Stromal cell of bone marrow (primary cell): Measurements from ENCODE around the gene D2HGDH.

Experiments
- DNase-seq: peaks from one replicate; pipeline ENCODE4 v3.0.0-alpha.2; 2012; ENCODE audit warnings: low read depth

D2HGDH gene

DNA sequence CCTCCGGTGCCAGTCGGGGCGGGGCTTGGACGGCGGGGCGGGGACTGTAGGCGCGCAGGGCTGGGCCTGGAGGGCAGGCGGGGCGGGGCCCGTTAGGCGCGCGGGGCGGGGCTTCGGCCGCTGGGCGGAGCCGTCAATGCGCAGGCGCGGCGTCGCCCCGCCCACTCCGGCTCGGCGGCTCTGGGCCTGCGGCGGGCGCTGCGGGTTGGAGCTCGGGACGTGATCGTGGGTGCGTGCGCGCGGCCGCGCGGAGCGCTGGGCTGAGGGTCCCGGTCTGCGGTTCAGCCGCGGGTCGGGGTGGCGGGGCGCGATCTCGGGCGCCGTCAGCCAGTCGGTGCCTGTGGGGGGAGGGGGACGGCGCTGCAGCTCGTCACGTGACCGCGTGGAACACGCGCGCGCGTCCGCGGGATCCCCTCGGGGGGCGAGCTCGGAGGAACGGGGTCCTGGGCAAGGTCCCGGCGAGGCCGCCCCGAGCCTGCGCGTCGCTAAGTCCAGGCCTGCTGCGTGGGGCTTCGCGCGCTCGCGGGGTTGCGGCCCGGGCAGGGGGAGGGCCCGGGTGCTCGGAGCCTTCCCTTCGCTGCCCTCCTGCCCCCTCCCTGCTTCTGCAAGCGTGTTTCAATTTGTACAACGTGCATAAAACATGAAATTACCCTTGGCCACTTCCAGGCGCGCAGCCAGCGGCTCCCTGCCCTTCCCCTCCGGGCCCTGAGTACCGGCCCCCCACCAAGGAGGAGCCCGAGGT is at the start of gene D2HGDH:
Gene D2HGDH, plus strand, starts transcription at position 164 of the 742 bp plus-strand sequence. CDS start 595 bp downstream, outside the sequence.
- DNase-seq = peak; percentile 66

DNA sequence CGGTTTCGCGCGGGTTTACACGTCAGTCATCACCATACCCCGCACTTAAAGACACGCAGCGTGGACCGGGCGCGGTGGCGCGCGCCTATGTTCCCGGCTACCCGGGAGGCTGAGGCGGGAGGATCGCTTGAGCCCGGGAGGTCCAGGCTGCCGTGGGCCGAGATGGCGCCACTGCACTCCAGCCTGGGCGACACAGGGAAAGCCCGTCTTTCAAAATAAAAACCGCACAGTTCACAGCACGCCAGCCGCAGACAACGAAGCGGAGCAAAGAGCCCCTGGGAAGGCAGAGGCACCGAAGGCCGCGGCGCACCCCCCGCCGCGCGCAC is 48.1 kb upstream of the D2HGDH start:
- no peak for DNase-seq

DNA sequence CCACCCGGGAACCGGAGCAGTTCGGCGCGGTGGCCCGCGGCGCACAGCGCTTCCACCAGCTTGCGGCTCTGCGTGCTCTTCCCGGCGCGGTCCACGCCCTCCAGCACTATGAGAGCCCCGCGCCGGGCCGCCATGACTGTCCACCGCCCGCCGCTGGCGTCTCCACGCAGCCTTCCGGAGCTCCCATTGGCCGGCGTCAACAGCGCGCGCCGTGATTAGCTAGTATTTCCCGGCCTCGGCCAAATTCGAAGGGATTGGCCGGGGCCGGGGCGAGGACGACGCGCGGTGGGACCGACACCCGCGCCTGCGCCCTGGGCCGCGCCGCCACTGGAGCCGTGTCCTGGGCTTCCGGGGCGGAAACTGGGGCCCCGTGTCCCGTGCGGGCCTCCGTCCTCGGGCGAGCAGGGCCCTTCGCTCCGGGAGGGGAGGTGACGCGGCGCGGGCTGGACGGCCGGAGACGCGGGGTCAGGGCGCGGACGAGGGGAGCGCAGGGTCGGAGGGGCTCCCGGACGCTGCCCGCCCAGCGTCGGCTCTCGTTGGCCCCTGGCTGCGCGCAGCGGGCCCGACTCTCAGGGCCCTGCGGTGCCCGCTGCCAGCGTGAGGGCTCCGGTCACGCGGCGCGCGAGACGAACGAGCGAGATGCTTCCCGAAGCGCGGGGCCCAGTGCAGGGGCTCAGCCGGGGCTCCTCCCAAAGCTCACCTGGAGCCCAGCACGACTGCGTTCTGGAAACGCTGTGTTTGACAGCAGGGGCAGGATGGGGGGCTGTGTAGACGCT is 47.6 kb upstream of the D2HGDH start, which contains the start of gene DTYMK:
Gene DTYMK, minus strand, starts transcription at position 166 of the 776 bp plus-strand sequence. Its CDS starts 32 bp downstream, at position 134.
- DNase-seq = peak; percentile 96

DNA sequence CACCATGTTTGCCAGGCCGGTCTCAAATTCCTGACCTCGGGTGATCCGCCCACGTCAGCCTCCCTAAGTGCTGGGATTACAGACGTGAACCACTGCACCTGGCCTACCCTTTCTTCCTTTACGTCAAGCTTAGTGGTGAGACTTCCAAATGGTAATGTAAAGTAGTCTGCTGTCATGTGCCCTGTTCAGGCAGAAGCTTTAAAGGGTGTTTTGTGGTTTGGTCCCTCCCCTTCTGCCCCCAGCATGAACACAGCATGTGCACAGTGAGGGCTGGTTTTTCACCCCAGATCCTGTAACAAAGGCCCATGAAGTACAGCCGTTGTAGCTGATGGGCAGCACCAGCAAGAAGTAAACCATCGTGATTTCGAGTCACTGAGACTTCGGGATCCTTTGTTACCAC is 45.1 kb upstream of the D2HGDH start:
- no peak for DNase-seq

DNA sequence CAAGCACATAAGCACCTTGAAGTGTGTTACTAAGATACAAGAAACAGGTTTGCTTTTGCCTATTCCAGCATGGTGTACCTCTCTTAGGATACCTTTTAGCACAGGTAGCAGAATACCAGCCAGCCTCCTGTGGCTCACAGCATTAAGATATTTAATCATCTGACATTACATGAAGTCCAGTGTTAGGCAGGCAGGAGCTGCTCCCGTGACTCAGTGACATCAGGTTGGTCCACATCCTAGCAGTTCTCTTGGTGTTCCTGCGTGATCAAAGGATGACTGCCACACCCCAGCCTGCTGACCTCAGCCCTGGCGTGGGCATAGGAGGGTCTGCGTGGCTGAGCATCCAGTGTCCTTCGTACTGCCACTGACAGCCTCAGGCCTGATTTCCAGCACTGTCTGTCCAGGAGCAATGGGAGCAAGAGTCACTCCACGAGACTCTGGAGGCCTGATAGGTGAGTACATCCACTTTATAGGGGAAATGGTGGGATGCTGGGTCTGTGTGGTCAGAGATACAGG is 44.2 kb upstream of the D2HGDH start:
- DNase-seq = no peak

DNA sequence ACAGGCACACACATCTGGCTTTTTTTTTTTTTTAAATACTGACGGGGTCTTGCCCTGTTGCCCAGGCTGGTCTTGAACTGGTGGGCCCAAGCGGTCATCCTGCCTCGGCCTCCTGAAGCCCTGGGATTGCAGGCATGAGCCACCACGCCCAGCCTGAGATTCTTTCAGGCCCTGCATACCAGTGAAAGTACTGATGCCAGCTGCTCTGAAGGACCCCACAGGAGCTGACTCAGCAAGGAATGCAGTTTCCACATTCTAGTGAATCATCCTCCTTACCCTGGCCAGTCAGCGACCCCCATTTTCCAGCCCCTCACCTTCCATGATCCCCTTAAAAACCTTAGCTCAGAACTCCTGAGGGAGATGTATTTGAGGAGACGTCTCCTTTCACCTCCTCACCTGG is 42.0 kb upstream of the D2HGDH start:
- DNase-seq = no peak

DNA sequence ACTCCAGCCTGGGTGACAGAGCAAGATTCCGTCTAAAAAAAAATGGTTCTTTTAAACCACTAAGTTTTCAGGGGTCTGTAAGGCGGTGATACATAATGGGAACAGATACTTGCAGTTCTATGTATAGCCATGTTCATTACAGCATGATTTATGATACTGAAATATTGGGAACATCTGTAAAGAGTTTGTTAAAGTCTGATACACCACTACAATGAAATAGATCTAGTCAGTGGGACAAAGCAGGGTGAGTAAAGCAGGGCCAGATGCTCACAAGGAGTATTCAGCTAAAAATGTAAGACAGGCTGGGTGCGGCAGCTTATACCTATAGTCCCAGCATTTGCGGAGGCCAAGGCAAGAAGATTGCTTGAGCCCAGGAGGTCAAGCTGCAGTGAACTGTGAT is 38.8 kb upstream of the D2HGDH start:
- no peak for DNase-seq

DNA sequence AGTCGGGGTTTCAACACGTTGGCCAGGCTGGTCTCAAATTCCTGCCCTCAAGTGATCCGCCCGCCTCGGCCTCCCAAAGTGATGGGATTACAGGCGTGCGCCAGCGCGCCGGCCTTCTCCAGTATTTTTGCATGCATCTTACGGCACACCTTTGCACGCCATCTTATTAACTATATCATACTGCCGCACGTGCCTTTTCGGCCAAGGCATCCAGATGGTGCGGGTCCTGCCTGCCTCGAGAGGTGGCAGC is 33.4 kb upstream of the D2HGDH start:
- no peak for DNase-seq

DNA sequence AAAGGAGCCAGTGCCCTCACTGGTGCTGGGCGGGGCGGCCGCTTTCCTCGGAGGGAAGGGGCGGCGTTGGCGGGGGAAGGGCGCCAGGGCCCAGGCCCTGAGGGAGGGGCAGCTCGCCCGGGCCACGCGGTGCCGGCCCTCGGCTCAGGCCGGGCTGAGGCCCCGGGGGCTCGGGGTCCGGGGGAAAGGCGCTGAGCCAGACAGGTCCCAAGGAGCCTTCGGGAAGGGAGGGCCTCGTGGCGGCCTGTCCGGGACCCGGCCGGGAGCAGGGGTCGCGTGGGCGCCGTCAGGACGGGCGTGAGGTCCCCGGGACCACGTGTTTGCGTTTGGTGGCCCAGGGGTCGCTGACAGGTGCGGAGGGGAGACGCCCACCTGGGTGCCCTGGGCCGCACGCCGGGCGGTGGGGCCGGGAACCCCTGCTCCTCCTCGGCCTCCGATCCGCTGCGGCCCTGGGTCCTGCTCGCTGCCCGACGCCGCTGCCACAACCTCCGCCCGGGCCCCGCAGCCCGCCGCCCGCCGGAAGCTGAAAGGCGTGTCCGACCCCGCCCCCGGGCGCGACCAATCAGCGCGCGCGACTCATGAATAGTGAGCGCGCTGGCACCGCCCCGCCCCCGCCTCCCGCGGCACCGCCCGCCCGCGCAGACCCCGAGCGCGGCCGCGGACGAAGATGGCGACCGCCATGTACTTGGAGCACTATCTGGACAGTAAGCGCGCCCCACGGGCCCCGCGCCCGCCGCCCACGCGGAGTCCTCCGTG is 32.9 kb upstream of the D2HGDH start, which contains the start of gene ING5:
Gene ING5, plus strand, starts transcription at position 641 of the 756 bp plus-strand sequence. Its CDS starts 27 bp downstream, at position 668.
- peak; percentile 81 for DNase-seq

DNA sequence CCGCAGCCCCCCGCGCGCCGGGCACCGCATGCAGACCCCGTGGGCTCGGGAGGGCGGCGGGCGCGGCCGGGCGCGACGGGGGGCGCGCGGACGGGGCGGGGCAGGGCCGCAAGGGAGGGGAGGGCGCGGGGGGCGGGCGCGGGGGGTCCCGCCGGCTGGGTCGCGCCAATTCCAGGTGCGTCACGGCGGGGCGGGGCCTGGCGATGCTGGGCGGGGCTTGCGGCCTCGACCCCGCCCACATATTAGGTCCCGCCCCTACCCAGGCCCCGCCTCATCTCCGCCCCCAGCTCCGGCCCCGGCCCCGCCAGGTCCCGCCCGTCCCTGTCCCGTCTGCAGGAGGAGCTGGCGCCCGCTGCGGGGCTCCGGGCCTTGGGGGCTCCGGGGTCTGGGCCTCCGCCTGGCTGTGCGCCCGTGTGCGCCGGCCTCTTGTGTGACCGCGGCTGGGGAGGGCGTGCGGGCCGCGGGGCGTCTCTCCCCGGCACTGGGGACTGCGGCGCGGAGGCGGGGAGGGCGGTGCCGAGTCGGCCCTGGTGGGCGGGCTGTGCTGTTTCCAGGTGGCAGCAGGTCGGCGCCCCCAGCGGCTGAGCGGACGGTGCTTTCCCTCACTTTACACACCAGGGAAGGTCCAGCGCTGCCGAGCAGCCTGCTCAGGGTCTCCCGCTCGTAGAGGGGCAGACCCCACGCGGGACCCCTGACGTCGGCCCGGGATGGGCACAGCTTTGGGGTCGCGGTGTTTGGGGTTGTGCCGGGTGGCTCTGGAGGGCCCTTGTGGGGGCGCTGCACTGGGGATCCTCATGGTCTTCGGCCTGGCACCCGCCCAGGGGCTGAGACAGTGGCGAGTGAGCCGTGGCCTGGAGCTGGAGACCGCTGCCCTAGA is 32.0 kb upstream of the D2HGDH start:
- DNase-seq = no peak

DNA sequence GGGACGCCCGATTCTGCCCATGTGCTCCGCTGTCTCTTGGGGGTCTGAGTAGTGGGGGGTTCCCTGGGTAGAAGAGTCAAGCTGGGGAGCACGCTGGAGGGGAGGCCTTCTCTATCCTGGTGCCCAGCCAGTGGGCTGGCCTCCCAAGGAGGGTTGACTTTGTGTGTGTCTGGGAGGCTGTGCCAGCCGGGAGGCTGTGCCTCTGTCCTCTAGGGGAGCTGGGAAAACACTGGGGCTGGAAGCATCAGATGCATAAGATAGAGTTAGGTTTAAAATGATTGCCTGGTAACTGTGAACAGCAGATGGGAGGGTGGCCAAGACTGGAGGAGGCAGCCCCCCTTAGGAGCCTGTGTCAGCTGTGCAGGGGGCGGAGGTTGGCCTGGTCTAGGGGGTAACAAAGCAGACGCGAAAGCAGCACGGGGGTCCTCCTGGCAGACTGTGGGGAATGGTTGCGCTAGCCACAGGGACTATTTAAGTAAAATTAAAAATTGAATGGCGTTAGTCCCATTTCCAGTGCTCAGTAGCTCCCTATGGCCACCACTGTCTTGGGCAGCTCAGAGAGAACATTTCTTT is 31.3 kb upstream of the D2HGDH start:
- DNase-seq = no peak

DNA sequence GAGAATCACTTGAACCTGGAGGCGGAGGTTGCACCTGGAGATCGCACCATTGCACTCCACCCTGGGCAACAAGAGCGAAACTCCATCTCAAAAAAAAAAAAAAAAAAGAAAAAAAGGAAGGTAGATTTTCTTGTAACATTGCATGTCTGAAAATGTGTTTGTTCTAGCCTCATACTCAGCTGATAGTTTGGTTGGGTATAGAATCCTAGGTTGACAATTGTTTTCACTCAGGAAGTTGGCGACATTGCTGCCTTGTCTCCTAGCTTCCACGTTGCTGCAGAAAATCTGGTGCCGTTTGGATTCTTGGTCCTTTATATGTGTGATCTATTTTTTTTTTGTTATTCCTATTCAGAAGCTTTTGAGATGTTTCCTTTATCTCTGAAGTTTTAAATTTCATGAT is 27.9 kb upstream of the D2HGDH start:
- no peak for DNase-seq

DNA sequence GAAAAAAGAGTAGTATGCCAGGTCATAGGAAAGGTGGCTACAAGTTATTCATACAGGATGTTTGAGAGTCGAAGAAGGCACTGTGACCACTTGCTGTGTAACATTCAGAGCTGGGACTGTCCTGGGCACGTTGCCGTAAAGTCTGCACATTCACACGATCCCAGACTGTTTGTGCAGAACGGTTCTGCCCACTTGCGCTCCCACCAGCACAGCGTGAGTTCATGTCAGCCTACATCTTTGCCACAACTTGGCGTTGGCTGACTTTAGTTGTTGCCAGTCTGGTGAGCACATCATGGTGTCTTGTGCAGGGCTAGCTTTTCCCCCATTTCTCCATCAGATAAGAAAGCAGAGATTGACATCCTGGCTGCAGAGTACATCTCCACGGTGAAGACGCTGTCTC is 25.6 kb upstream of the D2HGDH start:
- DNase-seq = no peak

DNA sequence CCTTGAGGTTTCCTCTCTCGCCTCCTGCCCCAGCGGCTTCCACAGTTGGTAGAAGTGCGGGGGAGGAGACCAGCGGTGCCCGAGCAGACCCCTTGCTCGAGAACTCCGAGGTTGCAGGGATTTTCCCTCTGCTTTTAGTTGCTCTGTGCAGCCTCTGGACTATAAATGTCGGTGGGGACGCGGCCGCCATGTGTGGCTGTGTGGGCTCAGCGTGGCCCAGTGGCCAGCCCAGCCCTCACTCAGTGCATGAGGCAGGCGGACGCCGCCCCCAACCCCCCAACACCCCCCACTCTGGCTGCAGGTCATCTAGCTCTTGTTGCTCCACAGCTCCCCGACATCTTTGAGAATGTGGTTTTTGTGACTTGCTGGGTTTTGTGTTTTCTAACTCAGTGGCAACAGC is 15.3 kb upstream of the D2HGDH start:
- no peak for DNase-seq

DNA sequence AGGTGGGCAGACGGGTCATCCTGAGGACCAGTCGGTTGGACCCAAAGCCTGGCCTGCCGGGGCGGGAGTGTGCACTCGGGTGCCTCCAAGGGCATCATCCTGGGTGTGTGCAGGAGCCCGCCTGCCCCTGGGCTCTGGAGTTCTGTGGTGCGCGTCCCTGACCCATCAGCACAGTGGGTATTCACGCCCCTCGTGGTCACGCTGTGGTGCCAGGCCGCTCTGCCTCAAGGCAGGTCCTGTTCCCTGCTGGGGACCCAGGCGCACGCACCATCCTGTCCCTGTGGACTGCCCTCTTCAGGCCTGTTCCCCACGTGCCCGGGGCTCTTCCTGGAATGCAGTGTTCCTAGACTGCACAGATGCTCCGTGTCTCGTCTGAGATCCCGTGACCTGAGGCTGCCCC is 14.3 kb upstream of the D2HGDH start:
- DNase-seq = no peak

DNA sequence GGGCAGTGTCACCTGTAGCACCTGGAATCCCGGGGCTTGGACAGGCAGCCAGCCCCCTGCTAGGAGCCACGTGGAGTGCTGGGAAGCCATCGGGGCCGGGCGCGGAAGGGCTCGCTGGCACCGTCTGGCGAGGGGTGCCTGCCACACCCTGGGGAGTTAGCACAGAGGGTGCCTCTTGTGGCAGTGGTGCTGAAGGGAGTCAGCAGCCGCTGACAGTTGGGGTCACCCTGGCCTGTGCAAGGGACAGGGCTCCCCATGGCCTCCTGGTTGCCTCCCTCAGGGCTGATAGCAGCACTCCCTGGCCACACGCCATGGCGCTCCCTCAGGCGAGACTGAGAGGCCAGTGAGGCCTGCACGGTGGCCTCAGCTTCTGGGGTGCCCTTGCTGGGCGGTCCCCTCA is 13.9 kb upstream of the D2HGDH start:
- DNase-seq = no peak

DNA sequence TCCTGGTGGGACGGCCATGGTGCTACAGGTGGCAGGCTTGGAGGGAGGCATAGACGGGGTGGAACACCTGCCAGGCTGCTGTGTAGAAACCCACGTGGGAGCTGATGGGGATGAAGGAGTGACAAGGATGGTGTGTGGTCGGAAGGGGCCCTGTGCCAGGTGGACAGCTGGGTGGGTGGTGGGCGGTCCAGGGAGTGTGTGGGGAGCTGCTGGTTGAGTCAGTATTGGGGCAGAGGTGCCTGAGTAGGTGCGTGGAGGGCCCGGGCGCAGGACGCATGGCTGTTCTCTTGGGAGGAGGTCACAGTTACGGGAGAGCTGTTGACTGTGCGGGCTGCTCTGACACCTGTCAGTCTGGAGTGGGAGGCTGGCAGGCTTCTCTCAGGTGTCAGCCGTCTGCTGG is 12.6 kb upstream of the D2HGDH start:
- DNase-seq = no peak

DNA sequence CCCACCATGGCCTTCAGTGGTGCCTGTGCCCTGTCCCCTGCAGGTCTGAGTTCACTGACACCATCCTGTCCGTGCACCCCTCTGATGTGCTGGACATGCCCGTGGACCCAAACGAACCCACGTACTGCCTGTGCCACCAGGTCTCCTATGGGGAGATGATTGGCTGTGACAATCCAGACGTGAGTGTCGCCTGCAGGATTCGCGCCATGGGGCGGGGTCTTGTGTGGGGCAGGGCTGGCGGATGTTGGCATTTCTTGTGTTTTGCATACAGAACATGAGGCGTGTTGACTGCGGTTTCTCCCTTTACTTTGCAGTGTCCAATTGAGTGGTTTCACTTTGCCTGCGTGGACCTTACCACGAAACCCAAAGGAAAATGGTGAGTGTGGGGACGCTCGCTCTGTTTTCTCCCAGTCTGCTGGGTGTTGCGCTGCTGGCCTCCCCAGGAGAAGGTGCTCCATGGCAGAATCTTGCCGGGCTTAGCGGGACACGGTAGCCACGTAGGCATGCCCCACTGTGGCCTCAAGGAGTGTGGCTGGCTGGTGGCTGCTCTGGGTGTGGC is 11.5 kb upstream of the D2HGDH start:
- DNase-seq = no peak

DNA sequence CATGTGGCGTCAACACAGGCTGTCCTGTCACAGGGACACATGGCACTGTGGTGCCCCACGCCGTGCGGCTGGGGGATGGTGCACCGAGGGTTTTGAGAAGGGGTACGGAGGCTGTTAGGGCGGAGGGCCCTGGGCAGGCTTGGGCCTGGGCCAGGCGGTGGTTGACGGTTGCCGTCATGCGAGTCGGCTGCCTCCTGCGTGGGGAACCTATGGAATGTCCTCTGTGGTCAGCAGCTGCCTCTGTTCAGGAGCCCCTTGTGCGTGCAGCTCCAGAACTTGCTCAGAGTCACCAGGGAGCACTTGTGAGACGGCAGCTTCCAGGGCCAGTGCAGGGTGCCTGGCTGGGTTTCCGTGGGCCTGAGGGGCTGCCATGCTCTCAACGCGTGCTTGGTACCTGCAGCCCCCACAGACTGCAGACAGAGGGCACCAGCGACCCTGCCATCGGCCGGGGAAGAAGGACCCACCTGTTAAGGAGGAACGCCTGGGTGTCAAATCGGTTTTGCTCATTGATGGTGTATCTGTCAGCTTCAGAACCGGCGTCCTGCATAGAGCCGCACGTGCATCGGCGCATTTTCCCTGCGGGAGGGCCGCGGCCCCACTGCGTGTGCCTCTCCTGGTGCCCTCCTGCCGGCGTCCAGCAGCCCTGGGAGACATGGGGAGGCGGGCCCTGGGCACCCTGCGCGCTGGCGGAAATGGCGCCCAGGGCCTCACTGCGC is 10.0 kb upstream of the D2HGDH start:
- DNase-seq = no peak
